HepG2 (cell line): Measurements from ENCODE around the gene P2RY6. TPM values are rescaled to one million over a fixed set of nuclear protein-coding genes. Genes with fewer than 3 reads are reported as not detected.

Experiments used
- ATAC-seq: fragments of 200-7000 bp; cut with Tn5 transposase; 3 replicates; pipeline ENCODE4 v1.9.1; 2020; ENCODE audit warnings: mild to moderate bottlenecking, moderate library complexity
- BruUV-seq: library from RNA; stranded (reverse); fragments of 400-500 nt; replicated peaks from 2 replicates; lab custom pipeline; 2021; lab: Mats Ljungman, UMichigan
- CTCF ChIA-PET: fragments of 300-600 bp; formaldehyde crosslinking; extraction: SDS; loops from one replicate; lab custom pipeline; 2021; ENCODE audit warnings: low total read pairs, inconsistent platforms, low intra/inter-chr PET ratio; lab: Yijun Ruan, JAX
- POLR2A ChIA-PET: fragments of 350-600 bp; sonication (Branson Sonifier 250); formaldehyde crosslinking; loops from one replicate; lab custom pipeline; 2020; ENCODE audit warnings: antibody characterized with exemption, inconsistent platforms; lab: Yijun Ruan, JAX
- DNase-seq: peaks from one replicate; pipeline ENCODE4 v3.0.0-alpha.2; 2015; ENCODE audit warnings: low spot score
- FAIRE-seq: peaks from 3 replicates; lab custom pipeline; 2011; peaks lifted over from hg19 to GRCh38; lab: Jason Lieb, UNC
- H2AFZ ChIP-seq: one replicate; pipeline ENCODE4 v1.6.1; 2011; ENCODE audit warnings: low read length, inconsistent platforms
- H3K27ac ChIP-seq: fragments of 300-600 bp; 3 replicates; pipeline ENCODE4 v1.8.0; 2011; ENCODE audit warnings: mixed run types, mild to moderate bottlenecking, mixed read lengths, low read length, inconsistent platforms; ENCODE audit not compliant: insufficient read depth; ENCODE audit errors: extremely low read length
- H3K27me3 ChIP-seq, 2 experiments: fragments of 200-600 bp in 1 of 2; 2 replicates in 1 of 2; 3 replicates in 1 of 2; pipeline versions ENCODE4 v1.6.0 to v1.8.0; 2011; ENCODE audit warnings: low read length in 2 of 2, mild to moderate bottlenecking in 2 of 2, moderate library complexity in 2 of 2, inconsistent platforms in 1 of 2; ENCODE audit not compliant: insufficient read depth in 2 of 2, control insufficient read depth in 1 of 2
- H3K36me3 ChIP-seq, 2 experiments: fragments of 200-600 bp in 1 of 2; replicated peaks in 1 of 2; 2 replicates in 1 of 2; 3 replicates in 1 of 2; pipeline versions ENCODE4 v1.5.1 to v1.8.0; 2011; ENCODE audit warnings: low read length in 2 of 2, inconsistent platforms in 1 of 2; ENCODE audit not compliant: insufficient read depth in 2 of 2, control insufficient read depth in 1 of 2
- H3K4me1 ChIP-seq: 2 replicates; pipeline ENCODE4 v1.5.1; 2012; ENCODE audit warnings: low read length, inconsistent platforms; ENCODE audit not compliant: insufficient read depth
- H3K4me2 ChIP-seq: 2 replicates; pipeline ENCODE4 v1.6.0; 2011; ENCODE audit warnings: low read depth, low read length, inconsistent platforms
- H3K4me3 ChIP-seq, 3 experiments: fragments of 200-600 bp in 1 of 3; sonication (generic), shearing (Covaris generic) in 1 of 3; replicated peaks in 1 of 3; 2 replicates each; pipeline ENCODE4 v1.5.1; 2011 to 2016; ENCODE audit warnings: low read length in 3 of 3, inconsistent platforms in 2 of 3, low read depth in 2 of 3, mild to moderate bottlenecking in 2 of 3, control low read depth in 1 of 3, mixed read lengths in 1 of 3; ENCODE audit not compliant: insufficient read depth in 1 of 3
- H3K79me2 ChIP-seq: one replicate; pipeline ENCODE4 v1.6.1; 2011; ENCODE audit warnings: low read length, inconsistent platforms; ENCODE audit not compliant: insufficient read depth
- H3K9ac ChIP-seq: 2 replicates; pipeline ENCODE4 v1.6.0; 2011; ENCODE audit warnings: mild to moderate bottlenecking, low read depth, low read length, inconsistent platforms; ENCODE audit not compliant: insufficient read depth
- H3K9me3 ChIP-seq: 2 replicates; pipeline ENCODE4 v1.5.1; 2012; ENCODE audit warnings: mild to moderate bottlenecking, low read length
- H4K20me1 ChIP-seq: 2 replicates; pipeline ENCODE4 v1.6.0; 2011; ENCODE audit warnings: inconsistent platforms, mild to moderate bottlenecking, low read length, moderate library complexity; ENCODE audit not compliant: insufficient read depth
- AKAP8 ChIP-seq: sonication (generic); formaldehyde crosslinking; IDR thresholded peaks from 2 replicates; pipeline ENCODE4 v1.5.1; 2020; ENCODE audit warnings: mild to moderate bottlenecking, missing genetic modification reagents
- ELF1 ChIP-seq: sonication (generic); formaldehyde crosslinking; IDR thresholded peaks from 2 replicates; pipeline ENCODE4 v1.4.0; 2020; ENCODE audit warnings: missing genetic modification reagents
- HOXA5 ChIP-seq: sonication (generic); formaldehyde crosslinking; IDR thresholded peaks from 2 replicates; pipeline ENCODE4 v1.4.0; 2020; ENCODE audit warnings: missing genetic modification reagents
- KAT7 ChIP-seq: IDR thresholded peaks from 2 replicates; pipeline ENCODE4 v1.6.1; 2018; ENCODE audit warnings: borderline replicate concordance, missing compliant biosample characterization
- MLXIP ChIP-seq: sonication (generic); formaldehyde crosslinking; IDR thresholded peaks from 2 replicates; pipeline ENCODE4 v1.9.0; 2021; ENCODE audit warnings: missing genetic modification reagents, borderline replicate concordance
- MXD1 ChIP-seq: sonication (generic); formaldehyde crosslinking; IDR thresholded peaks from 2 replicates; pipeline ENCODE4 v1.4.0; 2020; ENCODE audit warnings: mild to moderate bottlenecking, missing genetic modification reagents
- TBX3 ChIP-seq: fragments of 450-650 bp; IDR thresholded peaks from 2 replicates; pipeline ENCODE4 v1.6.1; 2017; ENCODE audit warnings: antibody characterized with exemption, mild to moderate bottlenecking, inconsistent platforms, borderline replicate concordance
- ZBTB37 ChIP-seq: sonication (generic); formaldehyde crosslinking; IDR thresholded peaks from 2 replicates; pipeline ENCODE4 v1.4.0; 2020; ENCODE audit warnings: mild to moderate bottlenecking, missing genetic modification reagents
- ZKSCAN5 ChIP-seq: sonication (generic); formaldehyde crosslinking; IDR thresholded peaks from 2 replicates; pipeline ENCODE4 v1.5.1; 2020; ENCODE audit warnings: mild to moderate bottlenecking, missing genetic modification reagents
- ZNF317 ChIP-seq: sonication (generic); formaldehyde crosslinking; IDR thresholded peaks from 2 replicates; pipeline ENCODE4 v1.5.0; 2020; ENCODE audit warnings: mild to moderate bottlenecking, missing genetic modification reagents
- ZNF441 ChIP-seq: sonication (generic); formaldehyde crosslinking; IDR thresholded peaks from 2 replicates; pipeline ENCODE4 v1.7.0; 2021; ENCODE audit warnings: missing genetic modification reagents, borderline replicate concordance
- ZNF564 ChIP-seq: sonication (generic); formaldehyde crosslinking; IDR thresholded peaks from 2 replicates; pipeline ENCODE4 v1.8.1; 2023; ENCODE audit warnings: mild to moderate bottlenecking, missing genetic modification reagents
- ZNF747 ChIP-seq: sonication (generic); formaldehyde crosslinking; IDR thresholded peaks from 2 replicates; pipeline ENCODE4 v1.8.1; 2023; ENCODE audit warnings: missing genetic modification reagents, mild to moderate bottlenecking, borderline replicate concordance
- ZNF768 ChIP-seq: sonication (generic); formaldehyde crosslinking; IDR thresholded peaks from 2 replicates; pipeline ENCODE4 v1.4.0; 2020; ENCODE audit warnings: missing genetic modification reagents
- WGBS: methylation state at CpG from one replicate; pipeline ENCODE4 v1.1.6; 2017; ENCODE audit warnings: low lambda C conversion rate; 5-methylcytosine and 5-hydroxymethylcytosine counted together
- in situ Hi-C: cut with HindIII; loops from 2 replicates; pipeline ENCODE4 v1.10.0; 2017; ENCODE audit warnings: low pct_unique_long_range_greater_than_20kb; ENCODE audit not compliant: extremely low pct_ligation_motif_present
- intact Hi-C: fragments of 100-400 bp; cut with micrococcal nuclease; formaldehyde crosslinking; loops from one replicate; pipeline ENCODE4 v1.10.0; 2022; ENCODE audit not compliant: unreplicated experiment
- polyA plus RNA-seq, 8 experiments: library from polyadenylated mRNA; depleted of rRNA in 3 of 8; stranded (reverse) in 7 of 8; unstranded in 1 of 8; fragments of >200 nt; fragmentation: Illumina TruSeq in 4 of 8; extraction: Trizol in 4 of 8; gene quantifications; 2 replicates each; pipeline versions ENCODE4 v1.2.1 to v1.2.3, GENCODE V29; 2011 to 2016; ENCODE audit warnings: low read depth in 4 of 8, missing spikeins in 1 of 8, mixed read lengths in 1 of 8; ENCODE audit not compliant: insufficient read depth in 1 of 8
- total RNA-seq, 5 experiments: library from RNA; depleted of rRNA; stranded (reverse); fragments of >200 nt; fragmentation: Illumina TruSeq; extraction: Trizol; gene quantifications; 2 replicates each; pipeline ENCODE4 v1.2.3, GENCODE V29; 2016; ENCODE audit warnings: low read depth in 1 of 5
- TF ChIP-seq, protein P1 (sequence below): sonication (generic); formaldehyde crosslinking; IDR thresholded peaks from 2 replicates; pipeline ENCODE4 v1.5.1; 2020; ENCODE audit warnings: mild to moderate bottlenecking, missing genetic modification reagents, borderline replicate concordance

The P2RY6 gene
- total and polyA plus RNA-seq, 2 of the 13 experiments (the other 11 are each of a cell fraction or from before 2014, with no cell fraction given): 0.09 to 0.29 TPM

- Histone ChIP-seq H3K4me1 (peaks cover 33% of the 10 kb centered on the region), H3K27ac (no peak overlapping the region), H3K79me2 (peaks cover 6% of the 10 kb centered on the region), H3K4me3 (no peak overlapping the region), H2AFZ (no peak overlapping the region), H3K36me3 (peaks cover 12 to 35% of the 10 kb centered on the region in 2 experiments; a peak in 4 of 5 replicates), H3K27me3 (no peaks in the 10 kb centered on the region), H3K9ac (no peak overlapping the region), H4K20me1 (peaks cover 23% of the 10 kb centered on the region; the same call in 1 of the 2 replicates), H3K9me3 (no peaks in the 10 kb centered on the region), H3K4me2 (no peak overlapping the region)
- no peak for DNase-seq
- intact Hi-C loops (no loop called here), in situ Hi-C loops (loop anchor here (5.0 kb wide), 1 partner anchor 37 kb away; the partner anchor contains the start of gene ARHGEF17)
- no TSS peak for BruUV-seq
- POLR2A ChIA-PET: interaction anchor here (1.0 kb wide), 1 partner anchor 37 kb away, joined by 6 read pairs; no protein-coding TSS in a partner anchor
- 95% methylated on average over 11 of the region's 20 CpGs for WGBS
- no peak for ATAC-seq
- CTCF ChIA-PET: no interaction called here
- no peak for FAIRE-seq
- TF ChIP-seq MXD1 (CRISPR knock-in tag) (no peak), KAT7 (CRISPR knock-in tag) (no peak), ZNF317 (CRISPR knock-in tag) (no peak), ZKSCAN5 (CRISPR knock-in tag) (no peak), ZNF564 (no peak), ZNF768 (CRISPR knock-in tag) (no peak), HOXA5 (no peak), ZNF747 (CRISPR knock-in tag) (no peak), MLXIP (no peak), TBX3 (no peak), ZNF441 (CRISPR knock-in tag) (no peak), AKAP8 (CRISPR knock-in tag) (no peak), ZBTB37 (CRISPR knock-in tag) (no peak), ELF1 (CRISPR knock-in tag) (no peak)
- TF ChIP-seq, protein P1, sequence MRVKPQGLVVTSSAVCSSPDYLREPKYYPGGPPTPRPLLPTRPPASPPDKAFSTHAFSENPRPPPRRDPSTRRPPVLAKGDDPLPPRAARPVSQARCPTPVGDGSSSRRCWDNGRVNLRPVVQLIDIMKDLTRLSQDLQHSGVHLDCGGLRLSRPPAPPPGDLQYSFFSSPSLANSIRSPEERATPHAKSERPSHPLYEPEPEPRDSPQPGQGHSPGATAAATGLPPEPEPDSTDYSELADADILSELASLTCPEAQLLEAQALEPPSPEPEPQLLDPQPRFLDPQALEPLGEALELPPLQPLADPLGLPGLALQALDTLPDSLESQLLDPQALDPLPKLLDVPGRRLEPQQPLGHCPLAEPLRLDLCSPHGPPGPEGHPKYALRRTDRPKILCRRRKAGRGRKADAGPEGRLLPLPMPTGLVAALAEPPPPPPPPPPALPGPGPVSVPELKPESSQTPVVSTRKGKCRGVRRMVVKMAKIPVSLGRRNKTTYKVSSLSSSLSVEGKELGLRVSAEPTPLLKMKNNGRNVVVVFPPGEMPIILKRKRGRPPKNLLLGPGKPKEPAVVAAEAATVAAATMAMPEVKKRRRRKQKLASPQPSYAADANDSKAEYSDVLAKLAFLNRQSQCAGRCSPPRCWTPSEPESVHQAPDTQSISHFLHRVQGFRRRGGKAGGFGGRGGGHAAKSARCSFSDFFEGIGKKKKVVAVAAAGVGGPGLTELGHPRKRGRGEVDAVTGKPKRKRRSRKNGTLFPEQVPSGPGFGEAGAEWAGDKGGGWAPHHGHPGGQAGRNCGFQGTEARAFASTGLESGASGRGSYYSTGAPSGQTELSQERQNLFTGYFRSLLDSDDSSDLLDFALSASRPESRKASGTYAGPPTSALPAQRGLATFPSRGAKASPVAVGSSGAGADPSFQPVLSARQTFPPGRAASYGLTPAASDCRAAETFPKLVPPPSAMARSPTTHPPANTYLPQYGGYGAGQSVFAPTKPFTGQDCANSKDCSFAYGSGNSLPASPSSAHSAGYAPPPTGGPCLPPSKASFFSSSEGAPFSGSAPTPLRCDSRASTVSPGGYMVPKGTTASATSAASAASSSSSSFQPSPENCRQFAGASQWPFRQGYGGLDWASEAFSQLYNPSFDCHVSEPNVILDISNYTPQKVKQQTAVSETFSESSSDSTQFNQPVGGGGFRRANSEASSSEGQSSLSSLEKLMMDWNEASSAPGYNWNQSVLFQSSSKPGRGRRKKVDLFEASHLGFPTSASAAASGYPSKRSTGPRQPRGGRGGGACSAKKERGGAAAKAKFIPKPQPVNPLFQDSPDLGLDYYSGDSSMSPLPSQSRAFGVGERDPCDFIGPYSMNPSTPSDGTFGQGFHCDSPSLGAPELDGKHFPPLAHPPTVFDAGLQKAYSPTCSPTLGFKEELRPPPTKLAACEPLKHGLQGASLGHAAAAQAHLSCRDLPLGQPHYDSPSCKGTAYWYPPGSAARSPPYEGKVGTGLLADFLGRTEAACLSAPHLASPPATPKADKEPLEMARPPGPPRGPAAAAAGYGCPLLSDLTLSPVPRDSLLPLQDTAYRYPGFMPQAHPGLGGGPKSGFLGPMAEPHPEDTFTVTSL (CRISPR knock-in tag): no peak
Measured at GRCh38 chr11:73344191-73344607, 72.1 kb downstream of the P2RY6 start.
